Measurements from ENCODE around the gene BTBD2. TPM values are rescaled to one million over a fixed set of nuclear protein-coding genes. Genes with fewer than 3 reads are reported as not detected.

The BTBD2 gene
- total RNA-seq, 1 experiment from 2014 or later = 110 TPM

- Histone ChIP-seq H3K27ac (ENCODE audit: insufficient read length, low read depth, low read length) (no peak overlapping the region), H3K79me2 (ENCODE audit: insufficient read depth, low read length) (no peaks in the 10 kb centered on the region), H4K8ac (replicated peaks; ENCODE audit: insufficient read length, low read depth, low read length) (no peak overlapping the region), H3T11ph (ENCODE audit: low read length) (no peak overlapping the region), H2BK5ac (ENCODE audit: insufficient read length, low read length) (no peak overlapping the region), H3K56ac (ENCODE audit: insufficient read length, low read depth, low read length) (no peak overlapping the region), H3K14ac (ENCODE audit: insufficient read depth, low read length) (0 out of 2 replicates have a peak overlapping the region, but pooled peaks have one; percentile 93), H2AK5ac (ENCODE audit: insufficient read length, low read length) (no peak overlapping the region), H2AFZ (ENCODE audit: low read length) (no peak overlapping the region), H2BK120ac (ENCODE audit: low read depth, low read length, poor library complexity, severe bottlenecking) (no peak overlapping the region), H3K27me3 (ENCODE audit: insufficient read depth, low read length) (no peaks in the 10 kb centered on the region), H4K91ac (ENCODE audit: insufficient read length, low read depth, low read length) (no peak overlapping the region), H3K23me2 (ENCODE audit: insufficient read length, low read depth, low read length, poor library complexity, severe bottlenecking) (peaks cover 10% of the 10 kb centered on the region), H3K18ac (ENCODE audit: insufficient read length, low read depth, low read length) (no peak overlapping the region), H3K4ac (ENCODE audit: low read depth, low read length) (no peak overlapping the region), H4K20me1 (ENCODE audit: control insufficient read depth, insufficient read depth, insufficient read length) (no peaks in the 10 kb centered on the region), H3K4me2 (ENCODE audit: insufficient read depth, insufficient read length, low read length) (peak overlapping the region; percentile 69), H4K5ac (ENCODE audit: insufficient read length, low read depth, low read length) (no peak overlapping the region), H3K9ac (ENCODE audit: extremely low read depth, insufficient read length, low read length) (peak overlapping the region; percentile 58), H3K4me1 (ENCODE audit: insufficient read depth, low read length) (no peaks in the 10 kb centered on the region), H2BK15ac (ENCODE audit: low read depth, low read length) (no peak overlapping the region), H3K9me3 (ENCODE audit: control insufficient read depth, low read depth, low read length) (no peaks in the 10 kb centered on the region), H2BK20ac (ENCODE audit: low read depth, low read length, poor library complexity, severe bottlenecking) (no peak overlapping the region), H3K23ac (ENCODE audit: insufficient read length, low read depth, low read length) (no peak overlapping the region), H3K79me1 (ENCODE audit: insufficient read depth, low read depth, low read length, poor library complexity, severe bottlenecking) (no peaks in the 10 kb centered on the region), H2BK12ac (ENCODE audit: insufficient read length, low read depth, low read length) (no peak overlapping the region)
- TF ChIP-seq CTCF (conservative IDR thresholded peaks at IDR 0.05) = 0 out of 3 replicates have a peak, but pooled peaks have one; percentile 5
- DNase-seq = no peak
- Mint-ChIP-seq H3K27me3 (ENCODE audit: low read depth) (no peaks in the 10 kb centered on the region), H3K4me1 (peaks cover 22 to 31% of the 10 kb centered on the region in 2 experiments), H3K27ac (peak overlapping the region in 1 of 3 experiments; percentile 99; a peak in 4 of 7 replicates), H3K4me3 (peak overlapping the region; percentile 76 to 87), H3K36me3 (ENCODE audit: insufficient read depth in 1 of 3, low read depth in 3 of 3) (no peaks in the 10 kb centered on the region), H3K9me3 (no peaks in the 10 kb centered on the region; a peak in 1 of 5 replicates)
- WGBS (ENCODE audit: extremely low coverage, insufficient read length, low lambda C conversion rate) = no CpG with 5 or more reads among the region's 10 CpGs
Observed at GRCh38 chr19:2062389-2062729, 46.8 kb upstream of the BTBD2 start.
